Activated CD8-positive, alpha-beta memory T cell treated with anti-CD3 and anti-CD28 coated beads, Interleukin-2, amount 10 ng/mL, durations not matched to agents 7 days and 5 days (primary cell): ENCODE measurements around the gene FAAP20. TPM values are rescaled to one million over a fixed set of nuclear protein-coding genes. Genes with fewer than 3 reads are reported as not detected.

Source experiments
- ATAC-seq: fragments of 150-1000 bp; cut with Tn5 transposase; one replicate; pipeline ENCODE4 v1.10.0; 2021; ENCODE audit warnings: moderate library complexity
- CTCF ChIA-PET: fragments of 350-600 bp; sonication (Branson Sonifier 250); formaldehyde crosslinking; loops from one replicate; lab custom pipeline; 2021; ENCODE audit warnings: antibody characterized with exemption; lab: Charles Lee
- DNase-seq: peaks from one replicate; pipeline ENCODE4 v3.0.0-alpha.2; 2020
- H3K27ac Mint-ChIP-seq: one replicate; pipeline ENCODE4 v1.8.0; 2021; ENCODE audit warnings: mild to moderate bottlenecking, mixed read lengths
- H3K27me3 Mint-ChIP-seq: one replicate; pipeline ENCODE4 v1.8.0; 2021; ENCODE audit warnings: mixed read lengths
- H3K36me3 Mint-ChIP-seq: one replicate; pipeline ENCODE4 v1.8.0; 2021; ENCODE audit warnings: mild to moderate bottlenecking, mixed read lengths
- H3K4me1 Mint-ChIP-seq: one replicate; pipeline ENCODE4 v1.8.0; 2021; ENCODE audit warnings: mixed read lengths
- H3K4me3 Mint-ChIP-seq: one replicate; pipeline ENCODE4 v1.8.0; 2021; ENCODE audit warnings: mild to moderate bottlenecking, moderate library complexity, mixed read lengths
- H3K9me3 Mint-ChIP-seq: one replicate; pipeline ENCODE4 v1.8.0; 2022; ENCODE audit warnings: low read depth, mixed read lengths
- total RNA-seq, 2 experiments: library from RNA; stranded (reverse); gene quantifications; one replicate each; pipeline ENCODE4 v1.2.3, GENCODE V29; 2021

The FAAP20 gene
- total RNA-seq, 2 experiments from 2014 or later, result 52.5 to 55.7 TPM

GRCh38 chr1:2144501-2145090 is 50.0 kb downstream of the FAAP20 start:
- CTCF ChIA-PET, result no interaction called here
- DNase-seq (no peak), ATAC-seq (no peak)
- Mint-ChIP-seq H3K36me3 (no peaks in the 10 kb centered on the region), H3K9me3 (no peaks in the 10 kb centered on the region), H3K4me3 (no peak overlapping the region), H3K4me1 (peaks cover 5% of the 10 kb centered on the region), H3K27ac (no peak overlapping the region), H3K27me3 (no peaks in the 10 kb centered on the region)

DNA sequence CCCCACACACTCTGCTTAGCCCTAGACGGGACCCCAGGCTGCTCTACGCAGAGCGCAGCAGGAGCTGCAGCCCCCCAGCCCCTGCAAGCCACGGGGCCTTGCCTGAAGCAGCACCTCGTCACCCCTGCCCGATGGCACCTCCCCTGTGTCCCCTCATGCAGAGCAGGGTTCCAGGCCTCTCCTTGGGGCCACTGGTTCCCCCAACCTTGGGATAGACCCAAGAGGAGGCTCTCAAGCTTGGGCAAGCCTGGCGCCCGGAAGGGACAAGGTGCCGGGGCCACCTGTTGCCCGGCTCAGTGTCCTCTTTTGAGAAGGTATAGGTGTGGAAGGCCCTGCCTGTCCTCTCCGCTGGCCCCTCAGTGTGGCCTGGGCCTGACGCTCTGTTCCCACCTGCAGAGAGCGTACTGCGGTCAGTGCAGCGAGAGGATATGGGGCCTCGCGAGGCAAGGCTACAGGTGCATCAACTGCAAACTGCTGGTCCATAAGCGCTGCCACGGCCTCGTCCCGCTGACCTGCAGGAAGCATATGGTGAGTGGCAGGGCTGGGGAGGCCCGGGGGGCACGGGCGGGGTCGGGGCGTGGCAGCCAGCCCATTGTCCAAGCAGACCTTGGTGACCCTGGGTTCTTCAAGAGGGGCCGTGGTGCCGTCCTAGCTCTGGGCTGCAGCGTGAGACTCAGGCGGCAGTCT is 50.6 kb downstream of the FAAP20 start:
- Mint-ChIP-seq H3K36me3 (no peaks in the 10 kb centered on the region), H3K27ac (no peak overlapping the region), H3K9me3 (no peaks in the 10 kb centered on the region), H3K27me3 (no peaks in the 10 kb centered on the region), H3K4me3 (no peak overlapping the region), H3K4me1 (peaks cover 5% of the 10 kb centered on the region)
- CTCF ChIA-PET, result no interaction called here
- DNase-seq (no peak), ATAC-seq (no peak)

- Mint-ChIP-seq H3K27ac (no peak overlapping the region), H3K36me3 (no peaks in the 10 kb centered on the region), H3K9me3 (no peaks in the 10 kb centered on the region), H3K4me1 (peaks cover 6% of the 10 kb centered on the region), H3K27me3 (no peaks in the 10 kb centered on the region), H3K4me3 (no peak overlapping the region)
- no peak for DNase-seq
- CTCF ChIA-PET, result interaction anchor here (1.0 to 4.5 kb wide), 6 partner anchors 9 to 96 kb away, joined by 3 to 43 read pairs (median 9); no protein-coding TSS in a partner anchor
- ATAC-seq, result no peak
Observed at GRCh38 chr1:2141025-2141424, 53.5 kb downstream of the FAAP20 start.

Other genes starting within 250 kb of the FAAP20 start
- not detected for gene CFAP74, start 191.0 kb downstream of the FAAP20 start, total RNA-seq
- gene GABRD, start 175.4 kb downstream of the FAAP20 start, total RNA-seq, result not detected
- gene PRKCZ, start 144.4 kb downstream of the FAAP20 start, total RNA-seq, result 10 to 100 TPM in 1 of 2 experiments, 1 to 10 TPM in 1; 6.8 to 12.8 TPM
- 10 to 100 TPM; 35.0 to 42.9 TPM for gene SKI, start 33.5 kb upstream of the FAAP20 start, total RNA-seq
- gene MORN1, start 196.8 kb upstream of the FAAP20 start, total RNA-seq, result 1 to 10 TPM; 8.0 to 8.5 TPM
- gene RER1, start 197.1 kb upstream of the FAAP20 start, total RNA-seq, result 100 to 1,000 TPM; 146 to 174 TPM
- 10 to 100 TPM in 1 of 2 experiments, 1 to 10 TPM in 1; 8.7 to 12.3 TPM for gene PEX10, start 217.8 kb upstream of the FAAP20 start, total RNA-seq